ENCODE data around the gene ARHGAP45.
A peak's percentile ranks its signal among the peaks of the same experiment; 100 is the strongest.
"Not testable (repeated sequence)": the region's sequence is repeated elsewhere in the genome, so short reads cannot be mapped to it uniquely, and the experiment has no call there.

Gene ARHGAP45, protein sequence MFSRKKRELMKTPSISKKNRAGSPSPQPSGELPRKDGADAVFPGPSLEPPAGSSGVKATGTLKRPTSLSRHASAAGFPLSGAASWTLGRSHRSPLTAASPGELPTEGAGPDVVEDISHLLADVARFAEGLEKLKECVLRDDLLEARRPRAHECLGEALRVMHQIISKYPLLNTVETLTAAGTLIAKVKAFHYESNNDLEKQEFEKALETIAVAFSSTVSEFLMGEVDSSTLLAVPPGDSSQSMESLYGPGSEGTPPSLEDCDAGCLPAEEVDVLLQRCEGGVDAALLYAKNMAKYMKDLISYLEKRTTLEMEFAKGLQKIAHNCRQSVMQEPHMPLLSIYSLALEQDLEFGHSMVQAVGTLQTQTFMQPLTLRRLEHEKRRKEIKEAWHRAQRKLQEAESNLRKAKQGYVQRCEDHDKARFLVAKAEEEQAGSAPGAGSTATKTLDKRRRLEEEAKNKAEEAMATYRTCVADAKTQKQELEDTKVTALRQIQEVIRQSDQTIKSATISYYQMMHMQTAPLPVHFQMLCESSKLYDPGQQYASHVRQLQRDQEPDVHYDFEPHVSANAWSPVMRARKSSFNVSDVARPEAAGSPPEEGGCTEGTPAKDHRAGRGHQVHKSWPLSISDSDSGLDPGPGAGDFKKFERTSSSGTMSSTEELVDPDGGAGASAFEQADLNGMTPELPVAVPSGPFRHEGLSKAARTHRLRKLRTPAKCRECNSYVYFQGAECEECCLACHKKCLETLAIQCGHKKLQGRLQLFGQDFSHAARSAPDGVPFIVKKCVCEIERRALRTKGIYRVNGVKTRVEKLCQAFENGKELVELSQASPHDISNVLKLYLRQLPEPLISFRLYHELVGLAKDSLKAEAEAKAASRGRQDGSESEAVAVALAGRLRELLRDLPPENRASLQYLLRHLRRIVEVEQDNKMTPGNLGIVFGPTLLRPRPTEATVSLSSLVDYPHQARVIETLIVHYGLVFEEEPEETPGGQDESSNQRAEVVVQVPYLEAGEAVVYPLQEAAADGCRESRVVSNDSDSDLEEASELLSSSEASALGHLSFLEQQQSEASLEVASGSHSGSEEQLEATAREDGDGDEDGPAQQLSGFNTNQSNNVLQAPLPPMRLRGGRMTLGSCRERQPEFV

GRCh38 chr19:1066748-1067340, at the start of gene ARHGAP45:
Gene ARHGAP45 (plus strand): TSS chr19:1067167. CDS start chr19:1067406, 239 bp downstream.
- no peak for DNase-seq

GRCh38 chr19:1017906-1018305, 49.1 kb upstream of the ARHGAP45 start:
- no peak for DNase-seq

DNA sequence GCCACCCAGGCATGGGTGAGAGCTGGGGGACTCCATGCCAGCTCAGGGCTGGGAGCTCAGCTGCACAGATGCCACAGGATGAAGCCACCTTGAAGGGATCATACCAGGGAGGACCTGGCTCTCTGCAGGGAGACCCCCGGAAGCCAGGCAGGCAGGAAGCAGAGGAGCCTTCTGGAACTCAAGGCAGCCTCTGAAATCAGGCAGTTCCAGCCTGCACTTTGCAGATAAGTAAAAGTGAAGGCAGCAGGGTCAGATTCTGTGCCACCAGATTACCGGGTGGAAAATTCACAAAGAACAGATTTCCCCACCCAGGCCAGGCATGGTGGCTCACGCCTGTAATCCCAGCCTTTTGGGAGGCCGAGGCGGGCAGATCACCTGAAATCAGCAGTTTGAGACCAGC, 48.6 kb upstream of the ARHGAP45 start:
- no peak for DNase-seq

GRCh38 chr19:1018932-1019615, 47.9 kb upstream of the ARHGAP45 start:
- no peak for DNase-seq

DNA sequence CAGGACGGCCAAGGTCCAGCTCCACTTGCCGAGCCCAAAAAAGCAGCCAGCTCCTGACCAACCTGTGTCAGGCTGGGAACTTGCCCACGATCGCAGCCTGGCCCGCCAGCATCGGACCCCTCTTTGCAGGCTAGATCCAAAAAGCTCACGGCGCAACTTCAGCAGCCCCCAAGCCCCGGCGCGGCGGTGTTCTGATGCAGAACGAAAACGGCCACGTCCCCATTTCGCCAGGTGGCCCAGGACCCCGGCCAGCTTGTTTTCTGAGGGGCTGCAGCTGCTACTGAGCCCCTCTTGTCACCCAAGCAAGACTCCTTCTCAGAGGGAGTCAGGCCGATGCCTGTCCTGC, 47.4 kb upstream of the ARHGAP45 start:
- no peak for DNase-seq

GRCh38 chr19:1019980-1020867, 46.7 kb upstream of the ARHGAP45 start:
- DNase-seq = no peak

GRCh38 chr19:1020868-1021425, 46.0 kb upstream of the ARHGAP45 start, which contains the start of gene TMEM259:
Gene TMEM259 (minus strand): TSS chr19:1021123. CDS start chr19:1020996, 127 bp downstream.
- peak; percentile 80 for DNase-seq

- DNase-seq = not testable (repeated sequence)
Measured at GRCh38 chr19:1023883-1024188, 43.1 kb upstream of the ARHGAP45 start.

DNA sequence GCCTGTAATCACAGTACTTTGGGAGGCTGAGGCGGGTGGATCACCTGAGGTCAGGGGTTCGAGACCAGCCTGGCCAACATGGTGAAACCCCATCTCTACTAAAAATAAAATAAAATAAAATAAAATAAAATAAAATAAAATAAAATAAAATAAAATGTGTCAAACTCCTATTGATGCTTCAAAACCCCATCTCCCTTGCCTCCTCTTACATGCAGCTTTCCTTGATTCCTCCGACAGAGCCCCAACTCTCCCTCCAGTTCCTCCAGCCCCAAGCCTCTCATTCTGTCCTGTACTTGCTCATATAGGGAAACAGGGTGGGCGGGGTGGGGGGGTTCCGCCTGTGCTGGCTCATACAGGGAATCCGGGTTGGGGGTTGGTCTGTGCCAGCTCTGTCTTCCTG, 41.9 kb upstream of the ARHGAP45 start:
- DNase-seq = not testable (repeated sequence)

DNA sequence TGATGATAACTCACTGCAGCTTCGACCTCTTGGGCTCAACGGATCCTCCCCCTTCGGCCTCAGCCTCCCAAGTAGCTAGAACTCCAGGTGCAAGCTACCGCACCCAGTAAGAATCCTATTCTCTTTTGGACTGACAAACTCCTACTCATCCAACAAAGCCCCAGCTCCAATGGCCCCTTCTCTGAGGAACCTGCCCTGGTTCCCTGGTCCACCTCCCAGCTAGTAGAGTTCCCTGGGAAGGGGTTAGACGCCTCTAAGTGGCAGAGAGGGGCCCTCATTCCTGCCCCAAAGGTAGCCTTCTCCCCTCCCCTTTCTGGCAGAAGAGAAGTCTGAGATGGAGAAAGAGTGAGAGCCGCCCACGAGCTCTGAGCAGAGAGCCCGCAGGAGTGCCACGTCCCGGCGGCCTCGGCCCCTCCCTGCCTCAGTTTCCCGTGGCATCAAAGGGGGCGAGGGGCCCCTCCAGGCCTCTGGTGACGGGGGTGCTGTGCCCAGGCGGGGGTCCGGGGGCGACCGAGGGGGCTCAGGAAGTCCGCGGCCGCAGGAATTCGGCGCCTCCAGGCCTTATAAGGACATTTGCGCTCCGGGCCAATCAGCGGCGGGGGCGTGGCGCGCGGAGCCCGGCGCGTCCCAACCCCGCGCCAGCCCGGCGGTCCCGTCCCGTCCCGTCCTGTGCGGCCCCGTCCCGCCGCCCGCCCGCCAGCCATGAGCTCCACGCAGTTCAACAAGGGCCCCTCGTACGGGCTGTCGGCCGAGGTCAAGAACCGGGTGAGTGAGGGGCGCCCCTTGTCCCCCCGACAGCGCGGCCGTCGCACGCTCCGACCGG, 40.8 kb upstream of the ARHGAP45 start, which contains the start of gene CNN2:
CNN2 (plus strand) TSS at position 649 of the 823 bp plus-strand sequence; CDS start at position 703, 54 bp downstream.
- no peak for DNase-seq

DNA sequence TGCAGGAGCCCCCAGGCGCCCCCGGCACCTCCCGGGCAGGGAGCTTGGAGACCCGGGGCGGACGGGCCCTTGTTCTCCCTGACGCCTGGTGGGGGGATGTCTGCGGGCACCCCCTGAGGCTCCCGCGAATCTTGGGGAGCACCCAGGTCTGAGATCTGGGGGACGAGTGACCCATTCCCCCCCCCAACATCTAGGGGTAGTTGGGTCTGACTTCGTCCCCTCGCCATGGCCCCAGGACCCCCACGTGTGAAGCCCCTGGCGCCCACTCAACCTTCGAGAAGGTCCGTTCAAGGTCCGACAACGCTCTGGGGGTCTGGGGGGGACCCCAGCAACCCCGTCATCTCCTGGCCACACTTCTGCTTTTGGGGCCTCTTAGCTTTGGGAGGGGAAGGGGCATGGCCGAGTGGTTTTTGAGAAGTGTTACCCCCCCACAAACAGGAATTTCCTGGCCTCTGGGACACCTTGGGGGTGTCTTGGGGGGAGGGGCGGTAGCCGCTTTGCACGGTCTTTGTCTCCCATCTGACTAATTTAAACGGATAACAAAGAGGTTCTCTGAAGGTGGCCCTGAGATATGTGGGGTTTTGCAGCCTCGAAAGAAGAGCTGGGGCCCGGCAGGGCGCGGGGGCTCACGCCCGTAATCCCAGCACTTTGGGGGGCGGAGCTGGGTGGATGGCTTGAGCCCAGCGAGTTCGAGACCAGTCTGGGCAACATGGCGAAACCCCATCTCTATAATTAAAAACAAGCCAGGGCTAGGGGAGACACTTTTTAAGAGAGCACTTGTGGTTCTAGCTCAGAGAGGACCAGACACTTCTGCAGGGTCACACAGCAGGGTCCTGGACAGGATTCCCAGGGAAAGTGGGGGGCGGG, 40.0 kb upstream of the ARHGAP45 start:
- DNase-seq = no peak

- no peak for DNase-seq
Measured at GRCh38 chr19:1027650-1028061, 39.3 kb upstream of the ARHGAP45 start.

- no peak for DNase-seq
Measured at GRCh38 chr19:1028062-1028926, 38.7 kb upstream of the ARHGAP45 start.

GRCh38 chr19:1032264-1032867, 34.6 kb upstream of the ARHGAP45 start:
- DNase-seq = no peak

- no peak for DNase-seq
Measured at GRCh38 chr19:1035998-1036621, 30.9 kb upstream of the ARHGAP45 start.

DNA sequence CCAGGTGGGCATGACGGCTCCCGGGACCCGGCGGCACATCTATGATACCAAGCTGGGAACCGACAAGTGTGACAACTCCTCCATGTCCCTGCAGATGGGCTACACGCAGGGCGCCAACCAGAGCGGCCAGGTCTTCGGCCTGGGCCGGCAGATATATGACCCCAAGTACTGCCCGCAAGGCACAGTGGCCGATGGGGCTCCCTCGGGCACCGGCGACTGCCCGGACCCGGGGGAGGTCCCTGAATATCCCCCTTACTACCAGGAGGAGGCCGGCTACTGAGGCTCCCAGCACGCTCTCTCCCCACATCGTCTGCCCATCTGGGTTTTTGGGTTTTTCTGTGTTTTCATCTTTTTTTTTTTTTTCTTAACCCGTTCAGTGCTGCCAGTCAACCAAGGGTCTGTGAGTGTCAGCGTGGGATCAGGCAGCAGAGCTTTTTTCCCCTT, 29.3 kb upstream of the ARHGAP45 start:
- no peak for DNase-seq

Data from NCI-H526 treated with DMSO at 0.1 percent for 48 hours (cell line).